Left renal pelvis (tissue), 4 donors: Measurements from ENCODE around the gene GRAMD4. TPM values are rescaled to one million over a fixed set of nuclear protein-coding genes. Genes with fewer than 3 reads are reported as not detected.

Experiments
- DNase-seq, 4 donors: peaks; one replicate each; pipeline ENCODE4 v3.0.0-alpha.2; 2013; ENCODE audit warnings: low read depth in 4 of 4, low spot score in 3 of 4
- polyA plus RNA-seq, 4 donors: library from polyadenylated mRNA; unstranded; fragments of 120-200 nt; gene quantifications; one replicate each; pipeline ENCODE4 v1.2.1, GENCODE V29; 2013; ENCODE audit not compliant: insufficient read length in 4 of 4

Gene GRAMD4
- polyA plus RNA-seq, 4 donors = 21.8 to 25.6 (median 23.5) TPM

- DNase-seq = no peak
Measured at GRCh38 chr22:46582281-46582933, 37.8 kb upstream of the GRAMD4 start.

DNA sequence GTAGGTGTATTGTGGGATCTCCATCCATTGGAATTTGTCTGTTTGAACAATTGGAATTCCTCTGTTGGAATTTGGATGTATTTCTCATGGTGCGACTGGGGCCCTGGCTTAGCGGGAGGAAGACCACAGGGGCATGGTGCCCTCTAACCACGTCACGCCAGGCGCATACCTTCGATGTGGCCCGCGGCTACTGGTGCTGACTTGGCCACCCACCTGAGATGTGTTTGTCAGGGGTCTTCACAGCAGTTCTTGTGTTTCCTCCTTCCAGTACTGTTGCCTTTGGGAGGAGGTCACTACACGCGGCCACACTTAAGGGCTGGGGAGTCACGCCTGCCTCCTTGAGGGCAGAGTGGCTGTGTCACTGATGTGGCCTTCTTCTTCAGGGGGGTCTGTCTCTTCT, 36.6 kb upstream of the GRAMD4 start:
- no peak for DNase-seq

DNA sequence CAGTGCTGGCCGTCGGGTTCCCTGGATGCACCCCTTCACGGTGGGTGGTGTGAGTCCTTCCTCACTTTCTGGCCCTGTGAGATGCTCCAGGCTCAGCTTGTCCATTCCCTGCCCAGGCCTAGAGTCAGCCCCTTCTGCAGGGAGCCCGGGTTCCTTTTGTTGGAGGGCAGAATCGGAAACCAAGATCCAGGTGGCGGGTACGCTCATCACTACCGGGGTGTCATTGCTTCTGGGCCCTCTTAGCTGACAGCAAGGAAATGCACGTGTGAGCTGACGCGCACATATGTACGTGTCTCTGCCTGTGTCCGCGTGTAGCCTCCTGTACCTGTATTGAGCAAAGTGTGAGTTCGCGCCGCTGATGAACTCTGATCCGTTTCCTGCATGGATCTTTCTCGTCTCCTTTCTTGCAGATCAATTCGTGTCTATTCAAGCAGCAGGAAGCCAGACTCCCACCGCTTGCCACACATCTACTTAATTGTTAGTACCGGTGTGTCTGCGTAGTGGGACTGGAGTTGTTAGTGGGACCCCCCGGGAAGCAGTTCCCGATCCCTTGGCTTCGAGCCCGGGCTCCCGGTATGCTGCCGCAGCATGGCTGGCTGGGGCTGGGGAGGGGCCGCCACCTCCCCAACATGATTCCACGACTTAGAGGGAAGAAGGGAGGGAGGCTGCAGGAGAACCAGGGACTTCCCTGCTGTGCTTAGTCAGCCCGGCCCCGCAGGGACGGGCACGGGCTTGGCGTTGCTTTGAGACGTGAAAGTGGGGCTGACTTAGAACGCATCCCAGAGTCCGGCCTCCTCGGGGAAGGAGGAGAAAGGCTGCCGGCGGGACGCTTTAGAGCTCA, 35.9 kb upstream of the GRAMD4 start:
- DNase-seq = no peak

GRCh38 chr22:46585340-46586122, 34.7 kb upstream of the GRAMD4 start:
- DNase-seq = no peak

DNA sequence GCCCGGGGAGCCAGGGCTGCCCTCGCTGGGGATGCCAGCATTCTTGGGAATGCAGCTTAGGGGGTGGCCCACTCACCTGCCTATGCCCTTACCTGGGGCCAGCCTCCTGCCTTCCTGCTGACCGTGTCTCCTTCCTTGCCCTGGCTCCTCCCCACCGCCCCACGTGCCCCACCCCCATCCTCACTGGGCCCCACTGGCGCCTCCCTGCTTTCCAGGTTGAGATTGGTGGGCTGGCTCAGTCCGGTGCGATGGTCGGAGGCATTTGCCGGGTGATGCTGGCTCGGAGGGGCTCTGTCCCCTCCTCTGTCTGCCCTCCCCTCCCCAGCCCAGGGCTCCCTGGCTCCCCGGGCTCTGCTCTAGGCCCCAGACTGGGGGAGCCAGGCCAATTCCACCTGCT, 34.1 kb upstream of the GRAMD4 start:
- no peak for DNase-seq

- no peak for DNase-seq
Measured at GRCh38 chr22:46586531-46587011, 33.6 kb upstream of the GRAMD4 start.

GRCh38 chr22:46587061-46587460, 33.1 kb upstream of the GRAMD4 start:
- no peak for DNase-seq

- DNase-seq = no peak
Measured at GRCh38 chr22:46587492-46588278, 32.5 kb upstream of the GRAMD4 start.

- no peak for DNase-seq
Measured at GRCh38 chr22:46588279-46589140, 31.7 kb upstream of the GRAMD4 start.

GRCh38 chr22:46589141-46589748, 30.9 kb upstream of the GRAMD4 start:
- no peak for DNase-seq

DNA sequence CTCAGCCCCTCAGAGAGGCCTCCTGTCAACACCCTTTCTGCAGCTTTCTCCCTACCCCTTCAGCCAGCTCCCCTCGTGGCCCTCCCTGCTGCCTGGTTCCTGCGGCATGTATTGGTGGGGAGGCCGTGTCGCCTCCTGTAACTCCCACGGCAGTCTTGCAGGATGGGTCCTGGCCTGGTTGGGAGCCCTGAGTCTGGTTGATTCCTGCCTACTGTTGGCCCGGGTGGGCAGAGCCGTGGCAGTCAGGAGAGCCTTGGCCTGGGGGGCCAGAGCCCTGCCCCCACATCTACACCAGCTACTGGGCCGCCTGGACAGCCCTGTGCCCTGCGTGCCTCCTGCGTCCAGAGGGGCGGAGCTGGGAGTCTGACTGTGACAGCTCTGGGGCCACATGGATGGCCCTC, 30.3 kb upstream of the GRAMD4 start:
- DNase-seq = no peak

- DNase-seq = no peak
Measured at GRCh38 chr22:46590334-46590733, 29.9 kb upstream of the GRAMD4 start.

DNA sequence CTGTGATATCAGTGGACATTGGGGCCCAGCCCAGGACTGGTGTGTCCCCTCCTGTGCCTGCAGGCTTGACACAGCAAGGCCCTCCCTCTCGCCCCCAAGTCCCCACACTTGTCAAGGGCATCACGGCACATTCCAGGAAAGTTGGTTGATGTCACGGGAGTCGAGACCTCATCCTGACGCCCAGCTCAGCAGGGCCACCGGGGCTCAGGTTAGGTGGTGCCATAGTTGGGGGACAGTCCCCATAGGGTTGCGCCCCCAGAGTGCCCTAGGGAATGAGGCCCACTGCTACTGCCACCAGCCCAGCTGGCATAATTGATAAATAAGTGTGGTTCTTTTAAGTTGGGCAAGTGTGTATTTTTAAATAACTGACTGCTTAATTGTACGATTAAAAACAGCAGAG, 28.3 kb upstream of the GRAMD4 start:
- no peak for DNase-seq

GRCh38 chr22:46592390-46592872, 27.8 kb upstream of the GRAMD4 start:
- DNase-seq = no peak

- no peak for DNase-seq
Measured at GRCh38 chr22:46593211-46593681, 26.9 kb upstream of the GRAMD4 start.

- no peak for DNase-seq
Measured at GRCh38 chr22:46593996-46594946, 25.9 kb upstream of the GRAMD4 start.

DNA sequence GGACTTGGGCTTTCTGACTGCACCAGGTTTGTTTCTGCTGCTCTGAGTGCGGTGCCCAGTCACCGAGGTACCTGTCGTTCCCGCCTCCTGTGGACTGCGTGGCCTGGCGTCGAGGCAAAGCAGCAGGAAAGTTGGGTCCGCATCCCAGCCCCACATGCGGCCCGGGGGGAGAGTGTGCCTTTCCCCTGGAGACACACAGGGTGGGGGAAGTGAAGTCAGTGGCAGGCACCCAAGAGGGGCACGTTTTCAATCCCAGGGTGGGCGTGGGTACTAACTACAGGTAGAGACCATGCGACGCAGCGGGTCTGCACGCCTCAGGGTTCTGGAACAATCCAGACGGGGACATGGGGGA, 25.3 kb upstream of the GRAMD4 start:
- no peak for DNase-seq

DNA sequence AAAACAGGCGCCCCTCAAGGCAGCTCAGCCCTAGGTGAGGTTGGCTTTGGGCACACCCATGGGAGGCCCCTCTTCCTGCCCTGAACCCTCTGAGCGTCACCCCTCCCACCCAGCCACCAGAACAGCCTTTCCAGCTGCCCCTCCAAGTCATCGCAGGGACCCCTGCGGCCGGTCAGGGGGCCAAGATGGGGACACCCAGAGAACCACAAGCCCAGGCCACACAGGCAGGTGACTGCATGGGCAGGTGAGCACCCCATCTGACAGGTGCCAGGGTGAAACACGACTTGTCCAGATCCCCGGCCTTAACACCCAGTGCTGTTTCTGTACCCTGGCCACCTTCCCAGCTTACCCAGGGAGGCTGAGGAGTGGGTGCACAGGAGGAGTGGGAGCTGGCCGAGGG, 24.6 kb upstream of the GRAMD4 start:
- no peak for DNase-seq
